Measurements from ENCODE around the gene PCGF3. TPM values are rescaled to one million over a fixed set of nuclear protein-coding genes. Genes with fewer than 3 reads are reported as not detected.

The PCGF3 gene
- total and polyA plus RNA-seq, 10 of the 15 experiments (the other 5 are each of a cell fraction or from before 2014, with no cell fraction given), result 2.2 to 43.8 (median 15.9) TPM

DNA sequence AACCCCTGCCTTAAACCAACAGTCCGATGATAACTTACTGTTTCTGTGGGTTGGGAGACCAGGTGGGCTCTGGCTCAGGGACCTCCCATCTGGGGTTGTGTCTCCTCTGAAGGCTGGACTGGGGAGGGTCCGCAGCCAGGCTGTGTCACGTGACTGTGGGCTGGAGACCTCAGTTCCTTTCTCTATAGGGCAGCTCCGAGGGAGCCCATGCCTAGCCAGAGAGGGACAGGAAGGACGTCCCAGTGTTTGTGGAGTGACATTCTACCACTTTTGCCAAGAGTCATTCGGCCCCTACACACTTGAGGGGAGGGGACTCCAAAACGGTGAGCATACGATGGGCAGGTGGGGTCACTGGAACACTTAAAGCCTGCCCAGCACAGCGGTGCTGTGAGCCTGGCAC, 4.5 kb downstream of the PCGF3 start:
- ChIA-PET POLR2A (interaction anchor here (0.5 kb wide), 1 partner anchor 19 kb away, joined by 4 read pairs; no protein-coding TSS in a partner anchor), RAD21 (ENCODE audit: unreplicated experiment) (no interaction called here), CTCF (interaction anchor here (0.7 to 1.1 kb wide), 4 partner anchors 13 to 107 kb away, joined by 3 to 4 read pairs (median 3); no protein-coding TSS in a partner anchor), SMC1A (ENCODE audit: uncharacterized antibody, unreplicated experiment) (no interaction called here)
- Histone ChIP-seq H3K27ac (ENCODE audit: control insufficient read depth, insufficient read depth) (no peak overlapping the region), H3K4me2 (ENCODE audit: control insufficient read depth, insufficient read depth) (no peak overlapping the region), H3K9ac (ENCODE audit: control insufficient read depth, insufficient read depth, low read length) (no peak overlapping the region), H2AFZ (ENCODE audit: control insufficient read depth, low read depth, low read length) (no peak overlapping the region), H3K27me3 (replicated peaks in 1 of 2; ENCODE audit: control insufficient read depth in 2 of 2, insufficient read depth in 2 of 2, low read length in 1 of 2) (no peaks in the 10 kb centered on the region), H3K36me3 (ENCODE audit: control insufficient read depth in 2 of 2, insufficient read depth in 2 of 2, low read length in 1 of 2) (peaks cover 2 to 3% of the 10 kb centered on the region in 2 experiments; a peak in 3 of 4 replicates), H4K20me1 (ENCODE audit: control insufficient read depth, insufficient read depth) (no peaks in the 10 kb centered on the region), H3K4me3 (no peak overlapping the region), H3K4me1 (ENCODE audit: control insufficient read depth, insufficient read depth, low read length) (no peaks in the 10 kb centered on the region; the same call in 1 of the 2 replicates), H3K9me3 (replicated peaks; ENCODE audit: control insufficient read depth, insufficient read depth, low read length) (no peaks in the 10 kb centered on the region), H3K79me2 (ENCODE audit: control insufficient read depth, insufficient read depth, low read length) (peaks cover 51% of the 10 kb centered on the region)
- FAIRE-seq (no peak), DNase-seq (ENCODE audit: low read depth, low spot score) (no peak), ATAC-seq (no peak)
- 93% methylated on average over 9 of the region's 9 CpGs for WGBS (ENCODE audit: insufficient coverage, insufficient replicate concordance, low lambda C conversion rate, missing lambda C conversion rate)
- BruUV-seq (replicated peaks), result no TSS peak
- TF ChIP-seq, protein P1, sequence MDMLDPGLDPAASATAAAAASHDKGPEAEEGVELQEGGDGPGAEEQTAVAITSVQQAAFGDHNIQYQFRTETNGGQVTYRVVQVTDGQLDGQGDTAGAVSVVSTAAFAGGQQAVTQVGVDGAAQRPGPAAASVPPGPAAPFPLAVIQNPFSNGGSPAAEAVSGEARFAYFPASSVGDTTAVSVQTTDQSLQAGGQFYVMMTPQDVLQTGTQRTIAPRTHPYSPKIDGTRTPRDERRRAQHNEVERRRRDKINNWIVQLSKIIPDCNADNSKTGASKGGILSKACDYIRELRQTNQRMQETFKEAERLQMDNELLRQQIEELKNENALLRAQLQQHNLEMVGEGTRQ (IDR thresholded peaks at IDR 0.05; ENCODE audit: borderline replicate concordance, low read depth, low read length), result no peak
- TF ChIP-seq, protein P2, sequence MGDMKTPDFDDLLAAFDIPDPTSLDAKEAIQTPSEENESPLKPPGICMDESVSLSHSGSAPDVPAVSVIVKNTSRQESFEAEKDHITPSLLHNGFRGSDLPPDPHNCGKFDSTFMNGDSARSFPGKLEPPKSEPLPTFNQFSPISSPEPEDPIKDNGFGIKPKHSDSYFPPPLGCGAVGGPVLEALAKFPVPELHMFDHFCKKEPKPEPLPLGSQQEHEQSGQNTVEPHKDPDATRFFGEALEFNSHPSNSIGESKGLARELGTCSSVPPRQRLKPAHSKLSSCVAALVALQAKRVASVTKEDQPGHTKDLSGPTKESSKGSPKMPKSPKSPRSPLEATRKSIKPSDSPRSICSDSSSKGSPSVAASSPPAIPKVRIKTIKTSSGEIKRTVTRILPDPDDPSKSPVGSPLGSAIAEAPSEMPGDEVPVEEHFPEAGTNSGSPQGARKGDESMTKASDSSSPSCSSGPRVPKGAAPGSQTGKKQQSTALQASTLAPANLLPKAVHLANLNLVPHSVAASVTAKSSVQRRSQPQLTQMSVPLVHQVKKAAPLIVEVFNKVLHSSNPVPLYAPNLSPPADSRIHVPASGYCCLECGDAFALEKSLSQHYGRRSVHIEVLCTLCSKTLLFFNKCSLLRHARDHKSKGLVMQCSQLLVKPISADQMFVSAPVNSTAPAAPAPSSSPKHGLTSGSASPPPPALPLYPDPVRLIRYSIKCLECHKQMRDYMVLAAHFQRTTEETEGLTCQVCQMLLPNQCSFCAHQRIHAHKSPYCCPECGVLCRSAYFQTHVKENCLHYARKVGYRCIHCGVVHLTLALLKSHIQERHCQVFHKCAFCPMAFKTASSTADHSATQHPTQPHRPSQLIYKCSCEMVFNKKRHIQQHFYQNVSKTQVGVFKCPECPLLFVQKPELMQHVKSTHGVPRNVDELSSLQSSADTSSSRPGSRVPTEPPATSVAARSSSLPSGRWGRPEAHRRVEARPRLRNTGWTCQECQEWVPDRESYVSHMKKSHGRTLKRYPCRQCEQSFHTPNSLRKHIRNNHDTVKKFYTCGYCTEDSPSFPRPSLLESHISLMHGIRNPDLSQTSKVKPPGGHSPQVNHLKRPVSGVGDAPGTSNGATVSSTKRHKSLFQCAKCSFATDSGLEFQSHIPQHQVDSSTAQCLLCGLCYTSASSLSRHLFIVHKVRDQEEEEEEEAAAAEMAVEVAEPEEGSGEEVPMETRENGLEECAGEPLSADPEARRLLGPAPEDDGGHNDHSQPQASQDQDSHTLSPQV (IDR thresholded peaks at IDR 0.05), result no peak
- no peak for TF ChIP-seq ATF7 (IDR thresholded peaks at IDR 0.05; ENCODE audit: low read depth)
- TF ChIP-seq SREBF1 (IDR thresholded peaks at IDR 0.05; ENCODE audit: low read length), result no peak
- no peak for TF ChIP-seq KAT2A (conservative IDR thresholded peaks at IDR 0.05; ENCODE audit: control insufficient read depth, low read depth, low read length)
- TF ChIP-seq CHD1 (IDR thresholded peaks at IDR 0.05; ENCODE audit: low read depth, low read length), result no peak
- TF ChIP-seq GABPA (IDR thresholded peaks at IDR 0.05; ENCODE audit: low read depth), result no peak
- no peak for TF ChIP-seq SIN3A (IDR thresholded peaks at IDR 0.05; ENCODE audit: low read depth, low read length)
- TF ChIP-seq RUNX3 (IDR thresholded peaks at IDR 0.05; ENCODE audit: low read length), result no peak
- TF ChIP-seq, protein P3, sequence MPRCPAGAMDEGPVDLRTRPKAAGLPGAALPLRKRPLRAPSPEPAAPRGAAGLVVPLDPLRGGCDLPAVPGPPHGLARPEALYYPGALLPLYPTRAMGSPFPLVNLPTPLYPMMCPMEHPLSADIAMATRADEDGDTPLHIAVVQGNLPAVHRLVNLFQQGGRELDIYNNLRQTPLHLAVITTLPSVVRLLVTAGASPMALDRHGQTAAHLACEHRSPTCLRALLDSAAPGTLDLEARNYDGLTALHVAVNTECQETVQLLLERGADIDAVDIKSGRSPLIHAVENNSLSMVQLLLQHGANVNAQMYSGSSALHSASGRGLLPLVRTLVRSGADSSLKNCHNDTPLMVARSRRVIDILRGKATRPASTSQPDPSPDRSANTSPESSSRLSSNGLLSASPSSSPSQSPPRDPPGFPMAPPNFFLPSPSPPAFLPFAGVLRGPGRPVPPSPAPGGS (IDR thresholded peaks at IDR 0.05; ENCODE audit: borderline replicate concordance, insufficient read depth, low read depth, low read length, poor library complexity, severe bottlenecking), result no peak
- TF ChIP-seq NFYB (IDR thresholded peaks at IDR 0.05; ENCODE audit: insufficient read depth, low read depth, low read length), result no peak
- TF ChIP-seq CREB1 (IDR thresholded peaks at IDR 0.05; ENCODE audit: low read depth), result no peak
- no peak for TF ChIP-seq TCF12 (IDR thresholded peaks at IDR 0.05; ENCODE audit: low read depth, low read length)
- TF ChIP-seq GATAD2B (conservative IDR thresholded peaks at IDR 0.05; ENCODE audit: low read depth), result no peak
- TF ChIP-seq JUNB (IDR thresholded peaks at IDR 0.05), result no peak
- TF ChIP-seq LARP7 (IDR thresholded peaks at IDR 0.05), result no peak
- no peak for TF ChIP-seq MYB (IDR thresholded peaks at IDR 0.05; ENCODE audit: borderline replicate concordance, low read depth, low read length)
- in situ Hi-C loops (cut with MboI), result no loop called here
- intact Hi-C loops (cut with micrococcal nuclease; ENCODE audit: unreplicated experiment), result no loop called here

Measured in GM12878 (cell line).